Thymus (tissue), 14 donors: Measurements from ENCODE around the gene S1PR4. TPM values are rescaled to one million over a fixed set of nuclear protein-coding genes. Genes with fewer than 3 reads are reported as not detected.

Source experiments
- DNase-seq, 9 donors: peaks; one replicate each; pipeline ENCODE4 v3.0.0-alpha.2; 2013; ENCODE audit warnings: low spot score in 9 of 9, low read depth in 6 of 9, missing footprints in 1 of 9
- H3K27ac ChIP-seq, 2 donors: one replicate each; pipeline ENCODE4 v1.5.1; 2013; ENCODE audit warnings: control low read depth in 1 of 2, low read depth in 1 of 2, low read length in 1 of 2, mild to moderate bottlenecking in 1 of 2, moderate library complexity in 1 of 2
- H3K27me3 ChIP-seq, 2 donors: one replicate each; pipeline ENCODE4 v1.5.1; 2013; ENCODE audit warnings: low read length in 1 of 2; ENCODE audit not compliant: control insufficient read depth in 2 of 2, insufficient read depth in 1 of 2
- H3K36me3 ChIP-seq, 2 donors: one replicate each; pipeline ENCODE4 v1.5.1; 2013; ENCODE audit warnings: low read length in 1 of 2, mild to moderate bottlenecking in 1 of 2, moderate library complexity in 1 of 2; ENCODE audit not compliant: control insufficient read depth in 2 of 2, insufficient read depth in 2 of 2
- H3K4me1 ChIP-seq, 2 donors: one replicate each; pipeline ENCODE4 v1.5.1; 2013; ENCODE audit warnings: low read length in 2 of 2; ENCODE audit not compliant: control insufficient read depth in 2 of 2, insufficient read depth in 2 of 2
- H3K4me3 ChIP-seq, 2 donors: one replicate each; pipeline ENCODE4 v1.5.1; 2013; ENCODE audit warnings: low read length in 2 of 2, control low read depth in 1 of 2, mild to moderate bottlenecking in 1 of 2
- H3K9me3 ChIP-seq, 2 donors: one replicate each; pipeline ENCODE4 v1.5.1; 2013; ENCODE audit warnings: low read length in 1 of 2, mild to moderate bottlenecking in 1 of 2; ENCODE audit not compliant: control insufficient read depth in 2 of 2, insufficient read depth in 1 of 2
- WGBS: extraction: QIAGEN DNeasy Blood & Tissue Kit; methylation state at CpG from one replicate; pipeline ENCODE4 v1.1.7; 2013; 5-methylcytosine and 5-hydroxymethylcytosine counted together
- long read RNA-seq, 10 donors: transcript quantifications; one replicate each; lab custom pipeline, GENCODE V29; 2026
- polyA plus RNA-seq: library from polyadenylated mRNA; stranded (reverse); fragments of 200-250 nt; gene quantifications from one replicate; pipeline ENCODE4 v1.2.3, GENCODE V29; 2013
- total RNA-seq: library from RNA; stranded (reverse); fragments of 120-200 nt; gene quantifications from one replicate; pipeline ENCODE4 v1.2.4, GENCODE V29; 2013
- donor health status: healthy.

S1PR4 gene
- 24.2 TPM for total RNA-seq
- polyA plus RNA-seq = 18.6 TPM
- long read RNA-seq, donor 1, partial matches to known transcripts = 0 of 1 reads
- long read RNA-seq, donor 1, other reads (novel, unspliced or antisense) = 0 of 1 reads
- long read RNA-seq, donor 2, transcript S1PR4-201 (1 exons, 1,565 nt) = major isoform, 37 of 37 reads
- long read RNA-seq, donor 2, partial matches to known transcripts = 0 of 37 reads
- long read RNA-seq, donor 2, other reads (novel, unspliced or antisense) = 0 of 37 reads
- long read RNA-seq, donor 3, transcript S1PR4-201 (1 exons, 1,565 nt) = major isoform, 29 of 29 reads
- long read RNA-seq, donor 3, partial matches to known transcripts = 0 of 29 reads
- long read RNA-seq, donor 3, other reads (novel, unspliced or antisense) = 0 of 29 reads
- long read RNA-seq, donor 4, transcript S1PR4-201 (1 exons, 1,565 nt) = major isoform, 12 of 12 reads
- long read RNA-seq, donor 4, partial matches to known transcripts = 0 of 12 reads
- long read RNA-seq, donor 4, other reads (novel, unspliced or antisense) = 0 of 12 reads
- long read RNA-seq, donor 5, transcript S1PR4-201 (1 exons, 1,565 nt) = major isoform, 50 of 50 reads
- long read RNA-seq, donor 5, partial matches to known transcripts = 0 of 50 reads
- long read RNA-seq, donor 5, other reads (novel, unspliced or antisense) = 0 of 50 reads
- long read RNA-seq, donor 6, transcript S1PR4-201 (1 exons, 1,565 nt) = major isoform, 29 of 29 reads
- long read RNA-seq, donor 6, partial matches to known transcripts = 0 of 29 reads
- long read RNA-seq, donor 6, other reads (novel, unspliced or antisense) = 0 of 29 reads
- long read RNA-seq, donor 7, transcript S1PR4-201 (1 exons, 1,565 nt) = major isoform, 12 of 12 reads
- long read RNA-seq, donor 7, partial matches to known transcripts = 0 of 12 reads
- long read RNA-seq, donor 7, other reads (novel, unspliced or antisense) = 0 of 12 reads
- long read RNA-seq, donor 8, transcript S1PR4-201 (1 exons, 1,565 nt) = major isoform, 7 of 7 reads
- long read RNA-seq, donor 8, partial matches to known transcripts = 0 of 7 reads
- long read RNA-seq, donor 8, other reads (novel, unspliced or antisense) = 0 of 7 reads
- long read RNA-seq, donor 9, transcript S1PR4-201 (1 exons, 1,565 nt) = major isoform, 13 of 13 reads
- long read RNA-seq, donor 9, partial matches to known transcripts = 0 of 13 reads
- long read RNA-seq, donor 9, other reads (novel, unspliced or antisense) = 0 of 13 reads
- long read RNA-seq, donor 10, transcript S1PR4-201 (1 exons, 1,565 nt) = major isoform, 13 of 13 reads
- long read RNA-seq, donor 10, partial matches to known transcripts = 0 of 13 reads
- long read RNA-seq, donor 10, other reads (novel, unspliced or antisense) = 0 of 13 reads

- WGBS = 4% methylated on average over 42 of the region's 42 CpGs
- H3K36me3 ChIP-seq = no peaks in the 10 kb centered on the region
Observed at GRCh38 chr19:3178377-3178972, at the start of gene S1PR4. Gene S1PR4, plus strand, starts transcription at chr19:3178769. Its CDS starts 24 bp downstream, at chr19:3178793.

GRCh38 chr19:3129112-3129511 is 49.5 kb upstream of the S1PR4 start:
- DNase-seq = peak in 1 of 9 donors; percentile 55
- no peak overlapping the region for H3K27ac ChIP-seq
- H3K4me1 ChIP-seq = peaks cover 13 to 64% of the 10 kb centered on the region in 2 donors
- no peak overlapping the region for H3K4me3 ChIP-seq
- H3K36me3 ChIP-seq = no peaks in the 10 kb centered on the region
- WGBS = 0% methylated on average over 1 of the region's 1 CpG
- peaks cover 0 to 17% of the 10 kb centered on the region in 2 donors for H3K9me3 ChIP-seq
- H3K27me3 ChIP-seq = no peaks in the 10 kb centered on the region

More at GRCh38 chr19:3178377-3178972, at the start of gene S1PR4:
- H3K27me3 ChIP-seq = no peaks in the 10 kb centered on the region
- peak within 1 kb of the TSS; percentile 61 to 88 for H3K4me3 ChIP-seq
- H3K4me1 ChIP-seq = peaks cover 14 to 49% of the 10 kb centered on the region in 2 donors
- peak within 1 kb of the TSS; percentile 78 to 89 for H3K27ac ChIP-seq
- peak in 6 of 9 donors; percentile 31 to 82 (median 52) for DNase-seq
- no peaks in the 10 kb centered on the region for H3K9me3 ChIP-seq

GRCh38 chr19:3131168-3131567 is 47.4 kb upstream of the S1PR4 start:
- 83% methylated on average over 24 of the region's 24 CpGs for WGBS
- H3K27me3 ChIP-seq = no peaks in the 10 kb centered on the region
- peak overlapping the region; percentile 31 to 84 for H3K27ac ChIP-seq
- DNase-seq = peak in 1 of 9 donors; percentile 69
- no peaks in the 10 kb centered on the region for H3K36me3 ChIP-seq
- H3K9me3 ChIP-seq = peaks cover 0 to 23% of the 10 kb centered on the region in 2 donors
- peaks cover 18 to 67% of the 10 kb centered on the region in 2 donors for H3K4me1 ChIP-seq
- H3K4me3 ChIP-seq = no peak overlapping the region

GRCh38 chr19:3132971-3133792 is 45.4 kb upstream of the S1PR4 start:
- 5% methylated on average over 24 of the region's 24 CpGs for WGBS

GRCh38 chr19:3133793-3134116 is 44.8 kb upstream of the S1PR4 start:
- peaks cover 27 to 80% of the 10 kb centered on the region in 2 donors for H3K4me1 ChIP-seq
- no peaks in the 10 kb centered on the region for H3K36me3 ChIP-seq
- no peaks in the 10 kb centered on the region for H3K27me3 ChIP-seq
- peaks cover 0 to 23% of the 10 kb centered on the region in 2 donors for H3K9me3 ChIP-seq
- WGBS = 58% methylated on average over 4 of the region's 4 CpGs
- H3K4me3 ChIP-seq = peak overlapping the region; percentile 7 to 40
- no peak for DNase-seq
- H3K27ac ChIP-seq = peak overlapping the region; percentile 92

More at GRCh38 chr19:3132971-3133792, 45.4 kb upstream of the S1PR4 start:
- H3K36me3 ChIP-seq = no peaks in the 10 kb centered on the region
- H3K4me1 ChIP-seq = peaks cover 27 to 80% of the 10 kb centered on the region in 2 donors
- peak overlapping the region; percentile 7 to 40 for H3K4me3 ChIP-seq
- H3K9me3 ChIP-seq = peaks cover 0 to 23% of the 10 kb centered on the region in 2 donors
- DNase-seq = peak; percentile 65 to 93 (median 84)
- H3K27me3 ChIP-seq = no peaks in the 10 kb centered on the region
- peak overlapping the region; percentile 92 for H3K27ac ChIP-seq

GRCh38 chr19:3135961-3136683 is 42.4 kb upstream of the S1PR4 start, which contains the start of gene GNA15:
Gene GNA15, plus strand, starts transcription at chr19:3136033. Its CDS starts 418 bp downstream, at chr19:3136451.
- Histone ChIP-seq H3K9me3 (peaks cover 0 to 14% of the 10 kb centered on the region in 2 donors), H3K27me3 (no peaks in the 10 kb centered on the region), H3K4me1 (peaks cover 31 to 76% of the 10 kb centered on the region in 2 donors), H3K4me3 (peak within 1 kb of the TSS; percentile 70 to 92), H3K27ac (peak within 1 kb of the TSS; percentile 85 to 86), H3K36me3 (peaks cover 0 to 7% of the 10 kb centered on the region in 2 donors)
- 4% methylated on average over 40 of the region's 40 CpGs for WGBS
- DNase-seq = peak in 2 of 9 donors; percentile 50 to 67

GRCh38 chr19:3136684-3137055 is 41.9 kb upstream of the S1PR4 start:
- WGBS = 5% methylated on average over 16 of the region's 16 CpGs
- H3K27me3 ChIP-seq = no peaks in the 10 kb centered on the region
- H3K36me3 ChIP-seq = peaks cover 4 to 12% of the 10 kb centered on the region in 2 donors
- peaks cover 34 to 76% of the 10 kb centered on the region in 2 donors for H3K4me1 ChIP-seq
- peak overlapping the region; percentile 70 to 92 for H3K4me3 ChIP-seq
- DNase-seq = no peak
- peak overlapping the region; percentile 85 to 86 for H3K27ac ChIP-seq
- peaks cover 0 to 9% of the 10 kb centered on the region in 2 donors for H3K9me3 ChIP-seq
